Erythroblast (primary cell): Measurements from ENCODE around the gene STARD10.

ENCODE experiments used
- GATA1 ChIP-seq: IDR thresholded peaks from 2 replicates; pipeline ENCODE4 v1.6.1; 2011; ENCODE audit warnings: low read depth, mild to moderate bottlenecking, control low read depth, low read length, moderate library complexity
- POLR2A ChIP-seq: IDR thresholded peaks from 2 replicates; pipeline ENCODE4 v1.6.1; 2011; ENCODE audit warnings: mild to moderate bottlenecking, low read length

GRCh38 chr11:72828692-72829101 is 34.9 kb upstream of the STARD10 start:
- TF ChIP-seq POLR2A: no peak
- no peak for TF ChIP-seq GATA1
